ENCODE measurements around the gene LIMK2.

DNA sequence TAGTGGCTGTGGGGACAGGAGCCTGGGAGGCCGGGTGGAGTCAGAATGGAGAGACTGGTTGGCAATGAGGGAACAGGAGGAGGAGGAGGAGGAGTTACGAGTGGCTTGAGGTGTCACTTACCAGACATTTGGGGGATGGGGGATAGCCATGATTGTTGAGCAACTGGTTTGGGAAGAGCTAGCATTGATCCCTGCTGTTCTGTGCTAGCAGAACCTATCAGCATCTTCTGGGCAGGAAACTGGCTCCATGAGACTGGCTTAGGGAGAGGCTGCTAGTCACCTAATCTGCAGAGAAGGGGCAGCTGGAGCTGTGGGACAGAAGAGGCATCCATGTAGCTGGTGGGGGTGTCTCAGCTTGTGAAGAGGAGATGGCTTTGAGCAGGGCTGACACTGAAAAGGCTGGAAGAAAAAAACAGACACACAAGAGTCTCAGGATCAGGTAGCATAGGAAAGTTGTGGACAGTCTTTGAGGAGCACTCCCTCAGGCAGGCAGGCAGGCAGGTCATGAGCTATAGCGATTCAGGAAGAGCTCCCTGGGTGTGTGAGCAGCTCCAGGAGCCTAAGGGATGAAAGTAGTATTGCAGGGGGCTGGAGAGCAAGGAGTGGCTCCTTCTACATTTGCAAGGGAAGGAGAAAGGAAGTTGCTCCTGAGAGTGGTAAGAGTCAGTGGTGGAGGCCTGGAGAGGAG, 57.9 kb downstream of the LIMK2 start:
- no peak for TF ChIP-seq EZH2 (IDR thresholded peaks at IDR 0.05; ENCODE audit: insufficient read depth, poor library complexity, severe bottlenecking)
- TF ChIP-seq EZH2phosphoT487 (IDR thresholded peaks at IDR 0.05; ENCODE audit: insufficient read depth, low read depth): no peak

All from GM23248 (cell line).